HG03108 (cell line): Measurements from ENCODE around the gene TRIM69.
"Not testable (repeated sequence)": the region's sequence is repeated elsewhere in the genome, so short reads cannot be mapped to it uniquely, and the experiment has no call there.

Source experiments
- ATAC-seq: cut with Tn5 transposase; IDR thresholded peaks from one replicate; pipeline ENCODE4 v1.9.1; 2021; ENCODE audit warnings: moderate library complexity; ENCODE audit not compliant: unreplicated experiment

TRIM69 gene

DNA sequence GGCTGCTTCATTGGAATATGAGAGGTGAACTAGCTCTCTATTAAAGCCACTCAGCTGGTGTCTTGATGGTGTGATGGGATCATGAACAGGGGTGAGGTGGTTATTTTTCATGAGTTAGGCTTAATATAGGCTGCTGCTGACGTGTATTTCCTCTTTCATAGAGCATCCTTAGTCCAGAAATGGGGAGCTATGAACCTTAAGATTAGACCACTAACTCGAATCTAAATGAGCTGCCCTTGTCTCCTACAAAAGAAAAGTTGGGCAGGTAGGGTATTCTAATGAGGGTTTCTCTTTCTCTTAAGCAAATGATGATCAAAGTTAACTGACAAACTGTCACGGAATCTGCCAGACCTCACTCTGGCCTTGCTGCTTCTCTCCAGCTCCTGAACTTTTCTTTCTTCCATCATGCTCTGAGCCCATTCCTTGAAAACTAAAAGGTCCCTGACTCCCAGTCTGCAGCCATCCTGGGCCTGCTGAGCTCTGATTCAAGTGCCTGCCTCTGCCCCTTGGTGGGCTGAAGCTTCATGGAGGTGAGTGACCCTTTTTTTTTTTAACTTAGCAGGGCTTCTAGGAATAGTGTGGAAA, at the start of gene TRIM69:
Gene TRIM69, plus strand, starts transcription at position 348 of the 585 bp plus-strand sequence. Its CDS starts 177 bp downstream, at position 525.
- ATAC-seq: no peak

DNA sequence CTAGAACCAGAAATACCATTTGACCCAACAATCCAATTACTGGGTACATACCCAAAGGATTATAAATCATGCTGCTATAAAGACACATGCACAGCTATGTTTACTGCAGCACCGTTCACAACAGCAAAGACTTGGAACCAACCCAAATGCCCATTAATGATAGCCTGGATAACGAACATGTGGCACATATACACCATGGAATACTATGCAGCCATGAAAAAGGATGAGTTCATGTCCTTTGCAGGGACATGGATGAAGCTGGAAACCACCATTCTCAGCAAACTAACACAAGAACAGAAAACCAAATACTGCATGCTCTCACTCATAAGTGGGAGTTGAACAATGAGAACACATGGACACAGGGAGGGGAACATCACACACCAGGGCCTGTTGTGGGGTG, 47.0 kb upstream of the TRIM69 start:
- ATAC-seq: not testable (repeated sequence)

DNA sequence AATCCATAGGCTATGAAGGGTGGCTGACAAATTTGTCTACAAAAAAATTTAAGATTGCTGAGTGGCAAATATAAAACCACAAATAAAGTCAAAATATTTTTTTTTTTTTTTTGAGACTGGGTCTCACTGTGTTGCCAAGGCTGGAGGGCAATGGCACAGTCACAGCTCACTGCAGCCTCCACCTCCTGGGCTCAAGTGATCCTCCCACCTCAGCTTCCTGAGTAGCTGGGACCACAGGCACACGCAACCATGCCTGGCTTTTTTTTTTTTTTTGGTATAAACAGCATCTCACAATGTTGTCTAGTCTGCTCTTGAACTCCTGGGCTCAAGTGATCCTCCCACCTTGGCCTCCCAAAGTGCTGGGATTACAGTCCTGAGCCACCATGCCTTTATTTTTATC, 46.1 kb upstream of the TRIM69 start:
- not testable (repeated sequence) for ATAC-seq

DNA sequence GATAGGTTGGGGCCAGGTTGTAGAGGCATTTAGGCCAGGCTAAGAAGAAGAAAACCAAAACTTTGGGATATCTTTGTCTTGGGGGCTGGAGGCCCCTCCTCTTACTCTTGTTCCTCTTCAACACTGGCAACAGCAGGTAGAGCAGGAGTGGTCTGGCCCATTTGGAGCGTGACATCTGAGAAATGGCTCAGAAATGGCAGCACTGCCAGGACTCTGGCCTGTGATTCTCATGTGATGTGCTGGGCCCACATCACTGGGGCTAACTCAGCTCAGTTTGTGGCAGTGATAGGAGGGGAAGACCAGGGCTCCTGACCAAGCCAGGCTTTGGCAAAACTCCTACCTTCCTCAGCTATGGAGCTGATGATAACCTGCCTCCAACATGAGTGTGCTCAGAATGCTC, 43.7 kb upstream of the TRIM69 start:
- ATAC-seq: no peak

DNA sequence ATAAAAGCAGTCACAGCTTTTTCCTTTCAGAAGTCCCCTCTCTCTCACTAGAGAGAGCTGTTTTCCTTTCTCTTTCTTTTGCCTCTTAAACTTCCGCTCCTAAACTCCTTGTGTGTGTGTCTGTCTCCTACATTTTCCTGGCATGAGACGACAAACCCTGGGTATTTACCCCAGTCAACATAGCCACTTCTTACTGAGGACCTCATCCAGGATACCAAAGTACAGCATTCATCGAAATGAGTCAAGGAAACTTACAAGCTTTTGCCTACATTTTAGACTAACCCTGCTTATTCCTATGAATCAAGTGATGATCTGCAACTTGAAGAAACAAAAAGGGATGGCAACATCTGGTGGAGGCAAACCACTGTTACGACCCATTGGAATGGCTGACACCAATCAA, 41.9 kb upstream of the TRIM69 start:
- no peak for ATAC-seq

GRCh38 chr15:44695294-44695693, 41.0 kb upstream of the TRIM69 start:
- ATAC-seq: no peak

DNA sequence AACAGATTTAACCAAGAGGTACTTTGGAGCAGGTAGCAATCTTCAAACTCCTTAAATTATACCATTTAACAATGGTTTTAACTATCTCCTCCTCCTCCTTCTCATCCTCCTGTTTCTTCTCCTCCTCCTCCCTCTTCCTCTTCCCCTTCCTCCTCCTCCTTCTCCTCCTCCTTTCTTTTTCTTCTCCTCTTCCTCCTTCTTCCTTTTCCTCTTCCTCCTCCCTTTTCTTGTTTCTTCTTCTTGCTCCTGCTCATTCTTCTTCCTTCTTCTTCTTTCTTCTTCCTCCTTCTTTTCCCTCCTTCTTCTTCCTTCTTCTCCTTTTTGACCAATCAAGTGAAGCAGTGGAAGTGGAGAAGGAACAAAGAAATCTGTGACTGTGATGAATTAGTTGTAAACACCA, 39.3 kb upstream of the TRIM69 start:
- ATAC-seq: no peak

DNA sequence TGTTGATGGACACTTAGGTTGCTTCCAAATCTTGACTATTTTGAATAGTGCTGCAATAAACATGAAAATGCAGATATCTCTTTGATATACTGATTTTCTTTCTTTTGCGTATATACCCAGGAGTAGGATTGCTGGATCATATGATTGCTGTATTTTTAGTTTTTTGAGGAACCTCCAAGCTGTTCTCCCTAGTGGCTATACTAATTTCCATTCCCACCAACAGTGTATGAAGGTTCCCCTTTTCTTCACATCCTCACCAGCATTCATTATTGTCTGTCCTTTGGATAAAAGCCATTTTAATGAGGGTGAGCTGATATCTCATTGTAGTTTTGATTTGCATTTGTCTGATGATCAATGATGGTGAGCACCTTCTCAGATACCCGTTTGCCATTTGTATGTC, 37.7 kb upstream of the TRIM69 start:
- ATAC-seq: no peak

GRCh38 chr15:44700676-44701075, 35.7 kb upstream of the TRIM69 start:
- ATAC-seq: not testable (repeated sequence)

GRCh38 chr15:44705986-44706385, 30.3 kb upstream of the TRIM69 start:
- no peak for ATAC-seq

DNA sequence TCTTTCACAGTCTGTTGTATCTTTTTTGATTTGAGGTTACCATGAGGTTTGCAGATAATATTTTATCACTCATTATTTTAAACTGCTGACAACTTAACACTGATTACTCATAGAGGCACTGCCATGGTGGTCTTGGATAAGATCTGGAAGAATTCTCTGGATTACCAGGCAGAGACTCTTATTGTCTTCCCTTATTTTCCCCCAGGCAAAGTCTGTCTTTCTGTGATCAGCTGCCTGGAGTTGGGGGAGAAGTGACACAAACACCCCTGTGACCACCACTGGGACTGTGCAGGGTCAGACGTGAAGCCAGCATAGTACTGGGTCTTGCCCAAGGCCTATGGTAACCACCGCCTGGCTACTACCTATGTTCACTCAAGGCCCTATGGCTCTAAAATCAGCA, 29.9 kb upstream of the TRIM69 start:
- ATAC-seq: no peak

- ATAC-seq: no peak
Measured at GRCh38 chr15:44706946-44707636, 29.2 kb upstream of the TRIM69 start.

DNA sequence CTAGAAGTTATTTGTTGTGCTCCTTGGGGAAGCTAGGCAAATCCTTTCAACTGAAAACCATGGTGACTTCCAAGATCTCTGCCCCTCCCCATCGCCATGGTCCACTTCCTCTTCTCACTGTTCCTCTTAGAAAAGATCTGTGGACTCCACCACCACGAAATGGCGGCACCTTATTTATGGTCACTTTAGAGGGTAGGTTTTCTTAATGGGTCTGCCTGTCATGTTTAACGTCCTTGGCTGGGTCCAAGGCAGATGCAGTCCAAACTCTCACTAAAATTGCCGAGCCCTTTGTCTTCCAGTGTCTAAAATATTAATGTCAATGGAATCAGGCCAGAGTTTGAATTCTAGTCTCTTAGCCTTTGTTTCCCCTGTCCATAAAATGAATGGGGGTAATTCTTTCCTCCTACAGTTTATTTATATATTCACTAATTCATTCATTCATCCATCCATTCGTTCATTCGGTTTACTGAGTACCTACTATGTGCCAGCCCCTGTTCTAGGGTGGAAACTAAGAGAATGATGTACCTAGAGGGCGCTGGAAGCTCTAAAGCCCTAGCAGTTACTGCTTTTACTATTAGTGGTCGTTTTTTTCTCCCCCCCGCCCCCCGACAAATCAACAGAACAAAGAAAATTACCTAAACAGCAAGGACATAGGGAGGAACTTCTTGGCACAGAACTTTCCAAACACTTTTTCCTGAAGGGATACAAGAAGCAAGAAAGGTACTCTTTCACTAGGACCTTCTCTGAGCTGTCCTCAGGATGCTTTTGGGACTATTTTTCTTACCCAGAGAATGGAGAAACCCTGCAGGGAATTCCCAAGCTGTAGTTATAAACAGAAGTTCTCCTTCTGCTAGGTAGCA, 25.9 kb upstream of the TRIM69 start:
- ATAC-seq: no peak

DNA sequence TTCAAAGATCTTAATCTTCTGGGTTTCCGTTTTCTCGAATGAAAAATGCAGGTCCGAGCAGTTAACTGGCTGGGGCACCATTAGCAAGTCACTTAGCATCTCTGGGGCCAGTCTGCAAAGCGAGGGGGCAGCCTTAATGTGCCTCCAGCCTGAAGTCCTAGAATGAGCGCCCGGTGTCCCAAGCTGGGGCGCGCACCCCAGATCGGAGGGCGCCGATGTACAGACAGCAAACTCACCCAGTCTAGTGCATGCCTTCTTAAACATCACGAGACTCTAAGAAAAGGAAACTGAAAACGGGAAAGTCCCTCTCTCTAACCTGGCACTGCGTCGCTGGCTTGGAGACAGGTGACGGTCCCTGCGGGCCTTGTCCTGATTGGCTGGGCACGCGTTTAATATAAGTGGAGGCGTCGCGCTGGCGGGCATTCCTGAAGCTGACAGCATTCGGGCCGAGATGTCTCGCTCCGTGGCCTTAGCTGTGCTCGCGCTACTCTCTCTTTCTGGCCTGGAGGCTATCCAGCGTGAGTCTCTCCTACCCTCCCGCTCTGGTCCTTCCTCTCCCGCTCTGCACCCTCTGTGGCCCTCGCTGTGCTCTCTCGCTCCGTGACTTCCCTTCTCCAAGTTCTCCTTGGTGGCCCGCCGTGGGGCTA, 25.1 kb upstream of the TRIM69 start, which contains the start of the genes B2M and PATL2:
Gene B2M, plus strand, starts transcription at position 422 of the 647 bp plus-strand sequence. Its CDS starts 30 bp downstream, at position 452.
Gene PATL2, minus strand, starts transcription at position 228 of the 647 bp plus-strand sequence. CDS start 34,833 bp downstream, outside the sequence.
- ATAC-seq: peak; percentile 80

GRCh38 chr15:44711743-44712345, 24.5 kb upstream of the TRIM69 start:
- peak; percentile 8 for ATAC-seq

DNA sequence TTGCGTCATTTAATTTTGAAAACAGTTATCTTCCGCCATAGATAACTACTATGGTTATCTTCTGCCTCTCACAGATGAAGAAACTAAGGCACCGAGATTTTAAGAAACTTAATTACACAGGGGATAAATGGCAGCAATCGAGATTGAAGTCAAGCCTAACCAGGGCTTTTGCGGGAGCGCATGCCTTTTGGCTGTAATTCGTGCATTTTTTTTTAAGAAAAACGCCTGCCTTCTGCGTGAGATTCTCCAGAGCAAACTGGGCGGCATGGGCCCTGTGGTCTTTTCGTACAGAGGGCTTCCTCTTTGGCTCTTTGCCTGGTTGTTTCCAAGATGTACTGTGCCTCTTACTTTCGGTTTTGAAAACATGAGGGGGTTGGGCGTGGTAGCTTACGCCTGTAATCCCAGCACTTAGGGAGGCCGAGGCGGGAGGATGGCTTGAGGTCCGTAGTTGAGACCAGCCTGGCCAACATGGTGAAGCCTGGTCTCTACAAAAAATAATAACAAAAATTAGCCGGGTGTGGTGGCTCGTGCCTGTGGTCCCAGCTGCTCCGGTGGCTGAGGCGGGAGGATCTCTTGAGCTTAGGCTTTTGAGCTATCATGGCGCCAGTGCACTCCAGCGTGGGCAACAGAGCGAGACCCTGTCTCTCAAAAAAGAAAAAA, 23.9 kb upstream of the TRIM69 start:
- no peak for ATAC-seq

DNA sequence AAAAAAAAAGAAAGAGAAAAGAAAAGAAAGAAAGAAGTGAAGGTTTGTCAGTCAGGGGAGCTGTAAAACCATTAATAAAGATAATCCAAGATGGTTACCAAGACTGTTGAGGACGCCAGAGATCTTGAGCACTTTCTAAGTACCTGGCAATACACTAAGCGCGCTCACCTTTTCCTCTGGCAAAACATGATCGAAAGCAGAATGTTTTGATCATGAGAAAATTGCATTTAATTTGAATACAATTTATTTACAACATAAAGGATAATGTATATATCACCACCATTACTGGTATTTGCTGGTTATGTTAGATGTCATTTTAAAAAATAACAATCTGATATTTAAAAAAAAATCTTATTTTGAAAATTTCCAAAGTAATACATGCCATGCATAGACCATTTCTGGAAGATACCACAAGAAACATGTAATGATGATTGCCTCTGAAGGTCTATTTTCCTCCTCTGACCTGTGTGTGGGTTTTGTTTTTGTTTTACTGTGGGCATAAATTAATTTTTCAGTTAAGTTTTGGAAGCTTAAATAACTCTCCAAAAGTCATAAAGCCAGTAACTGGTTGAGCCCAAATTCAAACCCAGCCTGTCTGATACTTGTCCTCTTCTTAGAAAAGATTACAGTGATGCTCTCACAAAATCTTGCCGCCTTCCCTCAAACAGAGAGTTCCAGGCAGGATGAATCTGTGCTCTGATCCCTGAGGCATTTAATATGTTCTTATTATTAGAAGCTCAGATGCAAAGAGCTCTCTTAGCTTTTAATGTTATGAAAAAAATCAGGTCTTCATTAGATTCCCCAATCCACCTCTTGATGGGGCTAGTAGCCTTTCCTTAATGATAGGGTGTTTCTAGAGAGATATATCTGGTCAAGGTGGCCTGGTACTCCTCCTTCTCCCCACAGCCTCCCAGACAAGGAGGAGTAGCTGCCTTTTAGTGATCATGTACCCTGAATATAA, 23.0 kb upstream of the TRIM69 start:
- ATAC-seq: no peak

DNA sequence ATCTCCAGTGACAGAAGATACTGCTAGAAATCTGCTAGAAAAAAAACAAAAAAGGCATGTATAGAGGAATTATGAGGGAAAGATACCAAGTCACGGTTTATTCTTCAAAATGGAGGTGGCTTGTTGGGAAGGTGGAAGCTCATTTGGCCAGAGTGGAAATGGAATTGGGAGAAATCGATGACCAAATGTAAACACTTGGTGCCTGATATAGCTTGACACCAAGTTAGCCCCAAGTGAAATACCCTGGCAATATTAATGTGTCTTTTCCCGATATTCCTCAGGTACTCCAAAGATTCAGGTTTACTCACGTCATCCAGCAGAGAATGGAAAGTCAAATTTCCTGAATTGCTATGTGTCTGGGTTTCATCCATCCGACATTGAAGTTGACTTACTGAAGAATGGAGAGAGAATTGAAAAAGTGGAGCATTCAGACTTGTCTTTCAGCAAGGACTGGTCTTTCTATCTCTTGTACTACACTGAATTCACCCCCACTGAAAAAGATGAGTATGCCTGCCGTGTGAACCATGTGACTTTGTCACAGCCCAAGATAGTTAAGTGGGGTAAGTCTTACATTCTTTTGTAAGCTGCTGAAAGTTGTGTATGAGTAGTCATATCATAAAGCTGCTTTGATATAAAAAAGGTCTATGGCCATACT, 21.1 kb upstream of the TRIM69 start:
- ATAC-seq: no peak
